DOHH2 (cell line): ENCODE data around the gene AVPR2.

Source experiments
- CTCF ChIP-seq: fragments of 200-600 bp; sonication (generic); IDR thresholded peaks from one replicate; pipeline ENCODE4 v1.5.1; 2014; ENCODE audit warnings: antibody characterized with exemption, mild to moderate bottlenecking, low read depth, low read length; ENCODE audit not compliant: poor library complexity, severe bottlenecking
- EZH2phosphoT487 ChIP-seq: fragments of 200-600 bp; sonication (generic); IDR thresholded peaks from 2 replicates; pipeline ENCODE4 v1.6.1; 2017; ENCODE audit warnings: borderline replicate concordance, mild to moderate bottlenecking, antibody characterized with exemption, low read length, moderate library complexity, mixed read lengths

GRCh38 chrX:153953342-153953830 is 48.9 kb downstream of the AVPR2 start:
- TF ChIP-seq CTCF = peak; percentile 76
- TF ChIP-seq EZH2phosphoT487 = no peak
